Skeletal muscle satellite cell (primary cell): ENCODE data around the gene TIMM17A. TPM values are rescaled to one million over a fixed set of nuclear protein-coding genes. Genes with fewer than 3 reads are reported as not detected.
"Not testable (repeated sequence)": the region's sequence is repeated elsewhere in the genome, so short reads cannot be mapped to it uniquely, and the experiment has no call there.

Source experiments
- H3K27me3 ChIP-seq: 2 replicates; pipeline ENCODE4 v1.7.0; 2013; ENCODE audit warnings: low read length; ENCODE audit not compliant: control insufficient read depth, insufficient read depth
- H3K36me3 ChIP-seq: 2 replicates; pipeline ENCODE4 v1.7.0; 2013; ENCODE audit warnings: mild to moderate bottlenecking, control low read depth, low read length; ENCODE audit not compliant: insufficient read depth
- H3K4me1 ChIP-seq: 2 replicates; pipeline ENCODE4 v1.7.0; 2013; ENCODE audit warnings: low read length; ENCODE audit not compliant: control insufficient read depth, insufficient read depth
- H3K4me2 ChIP-seq: 2 replicates; pipeline ENCODE4 v1.7.0; 2013; ENCODE audit warnings: mild to moderate bottlenecking, low read length
- H3K4me3 ChIP-seq: 2 replicates; pipeline ENCODE4 v1.7.0; 2013; ENCODE audit warnings: low read length
- H3K9ac ChIP-seq: 2 replicates; pipeline ENCODE4 v1.7.0; 2013; ENCODE audit warnings: mild to moderate bottlenecking, low read depth, low read length, moderate library complexity
- H3K9me3 ChIP-seq: replicated peaks from 2 replicates; pipeline ENCODE4 v1.7.0; 2013; ENCODE audit warnings: mild to moderate bottlenecking, control low read depth, low read length
- small RNA-seq: library from RNA; depleted of rRNA; stranded (forward); fragments of <200 nt; gene quantifications from one replicate; pipeline ENCODE3, GENCODE V24; 2012

TIMM17A gene

DNA sequence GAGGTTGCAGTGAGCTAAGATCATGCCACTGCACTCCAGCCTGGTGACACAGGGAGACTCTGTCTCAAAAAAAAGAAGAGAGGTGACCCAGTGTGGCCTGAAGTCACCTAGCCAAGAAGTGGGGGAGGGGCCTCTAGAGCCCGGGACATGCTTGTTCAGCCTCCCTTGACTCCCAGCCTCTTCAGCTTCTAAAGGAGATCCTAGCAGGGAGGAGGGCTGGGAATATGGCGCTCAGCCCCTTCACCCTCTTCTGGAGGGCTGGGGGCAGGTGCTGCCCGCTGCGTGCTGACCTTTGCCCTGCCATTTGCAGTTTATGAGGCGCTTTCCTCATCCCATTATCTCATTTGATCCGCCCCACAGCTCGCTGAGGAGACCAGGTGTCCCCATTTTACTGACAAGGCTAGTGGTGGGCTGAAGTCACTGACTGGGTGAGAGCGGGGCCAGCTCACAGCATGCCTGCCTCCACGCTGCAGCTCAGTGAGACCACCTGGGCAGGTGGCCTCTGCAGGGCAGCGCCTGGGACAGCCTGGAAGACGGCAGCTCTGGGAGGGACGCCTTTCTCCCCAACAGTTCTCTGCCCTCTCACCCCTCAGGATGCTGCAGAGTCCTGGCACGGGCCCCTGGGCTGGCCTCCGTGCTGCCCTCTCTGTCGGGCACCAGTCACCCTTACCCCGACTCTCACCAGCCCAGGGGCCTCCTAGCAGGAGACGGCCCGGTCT lies 62.6 kb downstream of the TIMM17A start:
- no peak overlapping the region for H3K4me3 ChIP-seq
- peaks cover 47% of the 10 kb centered on the region for H3K27me3 ChIP-seq
- H3K36me3 ChIP-seq: no peaks in the 10 kb centered on the region
- H3K9ac ChIP-seq: no peak overlapping the region
- no peak overlapping the region for H3K4me2 ChIP-seq
- H3K4me1 ChIP-seq: peaks cover 6% of the 10 kb centered on the region
- no peaks in the 10 kb centered on the region for H3K9me3 ChIP-seq

DNA sequence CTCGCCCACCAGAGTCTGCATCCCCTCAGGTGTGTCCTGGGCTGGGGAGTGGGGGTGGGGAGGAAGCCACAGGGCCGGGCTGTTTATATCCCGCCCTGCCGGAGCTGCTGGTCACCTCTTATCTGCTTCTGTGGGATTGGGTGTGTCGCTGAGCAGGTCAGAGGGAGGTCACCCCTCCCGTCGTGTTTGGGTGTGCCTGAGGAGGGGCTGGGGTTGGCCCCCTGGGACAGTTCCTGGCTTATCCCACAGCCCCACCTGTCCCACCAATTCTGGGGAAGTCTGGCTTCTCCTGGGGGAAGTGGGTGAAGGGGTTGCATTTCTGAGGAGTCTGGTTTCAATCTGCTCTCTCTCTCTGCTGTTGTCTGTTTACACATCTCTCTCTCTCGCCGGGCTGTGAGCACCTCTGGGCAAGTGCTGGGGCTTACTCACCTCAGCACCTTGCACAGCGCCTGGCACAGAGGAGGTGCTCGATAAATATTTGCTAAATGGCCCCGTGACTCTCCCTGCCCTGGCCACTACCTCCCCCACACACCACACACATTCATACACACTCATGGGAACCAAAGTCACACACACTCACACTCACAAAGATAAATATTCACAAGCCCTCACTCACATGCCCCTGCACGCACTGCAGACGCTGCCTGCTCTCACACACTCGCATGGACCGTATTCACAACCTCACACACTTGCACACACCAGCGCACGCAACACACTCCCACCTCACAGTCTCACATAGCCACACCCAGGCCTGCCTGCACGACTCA lies 63.3 kb downstream of the TIMM17A start:
- no peak overlapping the region for H3K4me2 ChIP-seq
- H3K36me3 ChIP-seq: no peaks in the 10 kb centered on the region
- H3K9me3 ChIP-seq: no peaks in the 10 kb centered on the region
- peaks cover 8% of the 10 kb centered on the region for H3K4me1 ChIP-seq
- H3K27me3 ChIP-seq: peaks cover 52% of the 10 kb centered on the region
- no peak overlapping the region for H3K4me3 ChIP-seq
- H3K9ac ChIP-seq: no peak overlapping the region

DNA sequence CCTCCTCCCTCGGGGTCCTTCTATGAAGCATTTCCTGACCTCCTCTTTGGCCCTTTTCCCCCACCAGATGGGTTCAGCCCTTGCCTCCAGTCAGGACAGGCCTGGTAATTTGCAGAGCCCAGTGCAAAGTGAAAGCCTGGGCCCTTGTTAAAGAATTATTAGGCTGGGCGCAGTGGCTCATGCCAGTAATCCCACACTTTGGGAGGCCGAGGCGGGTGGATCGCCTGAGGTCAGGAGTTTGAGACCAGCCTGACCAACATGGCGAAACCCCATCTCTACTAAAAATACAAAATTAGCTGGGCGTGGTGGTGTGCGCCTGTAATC lies 63.9 kb downstream of the TIMM17A start:
- not testable (repeated sequence) for H3K9ac ChIP-seq, H3K4me3 ChIP-seq, H3K4me2 ChIP-seq, H3K36me3 ChIP-seq, H3K9me3 ChIP-seq, H3K4me1 ChIP-seq
- peaks cover 47% of the 10 kb centered on the region for H3K27me3 ChIP-seq

Small RNA genes within 50 kb of the gene (small RNA-seq; reads per million reads assigned to genes)
- not detected for gene MIR6740
- not detected for gene RF00156
